Measurements from ENCODE around the gene FRMD6. TPM values are rescaled to one million over a fixed set of nuclear protein-coding genes. Genes with fewer than 3 reads are reported as not detected.

Gene FRMD6
- total and polyA plus RNA-seq, 2 experiments from 2014 or later: 5.4 to 18.7 TPM

DNA sequence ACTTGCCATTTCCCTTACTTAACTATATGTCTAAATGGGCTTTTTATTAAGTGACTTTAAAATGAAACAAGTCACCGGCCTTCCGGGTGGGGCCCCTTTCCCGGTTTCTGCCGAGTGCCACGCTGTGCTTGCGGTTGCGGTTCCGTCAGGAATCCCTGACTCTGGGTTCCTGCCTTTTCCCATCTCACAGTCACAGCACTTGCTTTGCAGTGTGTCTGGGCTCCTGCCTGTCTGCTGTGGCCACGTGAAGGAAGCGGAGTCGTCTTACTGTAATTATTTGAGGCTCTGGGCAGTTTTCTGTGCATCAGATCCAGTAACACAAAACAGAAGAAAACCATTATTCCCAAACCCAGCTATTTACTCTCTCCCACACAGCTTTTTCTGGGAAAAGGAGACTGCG, 44.0 kb upstream of the FRMD6 start (continued):
- TF ChIP-seq, protein P1, sequence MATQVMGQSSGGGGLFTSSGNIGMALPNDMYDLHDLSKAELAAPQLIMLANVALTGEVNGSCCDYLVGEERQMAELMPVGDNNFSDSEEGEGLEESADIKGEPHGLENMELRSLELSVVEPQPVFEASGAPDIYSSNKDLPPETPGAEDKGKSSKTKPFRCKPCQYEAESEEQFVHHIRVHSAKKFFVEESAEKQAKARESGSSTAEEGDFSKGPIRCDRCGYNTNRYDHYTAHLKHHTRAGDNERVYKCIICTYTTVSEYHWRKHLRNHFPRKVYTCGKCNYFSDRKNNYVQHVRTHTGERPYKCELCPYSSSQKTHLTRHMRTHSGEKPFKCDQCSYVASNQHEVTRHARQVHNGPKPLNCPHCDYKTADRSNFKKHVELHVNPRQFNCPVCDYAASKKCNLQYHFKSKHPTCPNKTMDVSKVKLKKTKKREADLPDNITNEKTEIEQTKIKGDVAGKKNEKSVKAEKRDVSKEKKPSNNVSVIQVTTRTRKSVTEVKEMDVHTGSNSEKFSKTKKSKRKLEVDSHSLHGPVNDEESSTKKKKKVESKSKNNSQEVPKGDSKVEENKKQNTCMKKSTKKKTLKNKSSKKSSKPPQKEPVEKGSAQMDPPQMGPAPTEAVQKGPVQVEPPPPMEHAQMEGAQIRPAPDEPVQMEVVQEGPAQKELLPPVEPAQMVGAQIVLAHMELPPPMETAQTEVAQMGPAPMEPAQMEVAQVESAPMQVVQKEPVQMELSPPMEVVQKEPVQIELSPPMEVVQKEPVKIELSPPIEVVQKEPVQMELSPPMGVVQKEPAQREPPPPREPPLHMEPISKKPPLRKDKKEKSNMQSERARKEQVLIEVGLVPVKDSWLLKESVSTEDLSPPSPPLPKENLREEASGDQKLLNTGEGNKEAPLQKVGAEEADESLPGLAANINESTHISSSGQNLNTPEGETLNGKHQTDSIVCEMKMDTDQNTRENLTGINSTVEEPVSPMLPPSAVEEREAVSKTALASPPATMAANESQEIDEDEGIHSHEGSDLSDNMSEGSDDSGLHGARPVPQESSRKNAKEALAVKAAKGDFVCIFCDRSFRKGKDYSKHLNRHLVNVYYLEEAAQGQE (IDR thresholded peaks at IDR 0.05; ENCODE audit: unreplicated experiment): no peak
- TF ChIP-seq EZH2 (IDR thresholded peaks at IDR 0.05; ENCODE audit: low read depth, unreplicated experiment): no peak
- no peak for TF ChIP-seq ZNF331 (CRISPR knock-in tag; IDR thresholded peaks at IDR 0.05; ENCODE audit: low read depth)
- TF ChIP-seq, protein P2, sequence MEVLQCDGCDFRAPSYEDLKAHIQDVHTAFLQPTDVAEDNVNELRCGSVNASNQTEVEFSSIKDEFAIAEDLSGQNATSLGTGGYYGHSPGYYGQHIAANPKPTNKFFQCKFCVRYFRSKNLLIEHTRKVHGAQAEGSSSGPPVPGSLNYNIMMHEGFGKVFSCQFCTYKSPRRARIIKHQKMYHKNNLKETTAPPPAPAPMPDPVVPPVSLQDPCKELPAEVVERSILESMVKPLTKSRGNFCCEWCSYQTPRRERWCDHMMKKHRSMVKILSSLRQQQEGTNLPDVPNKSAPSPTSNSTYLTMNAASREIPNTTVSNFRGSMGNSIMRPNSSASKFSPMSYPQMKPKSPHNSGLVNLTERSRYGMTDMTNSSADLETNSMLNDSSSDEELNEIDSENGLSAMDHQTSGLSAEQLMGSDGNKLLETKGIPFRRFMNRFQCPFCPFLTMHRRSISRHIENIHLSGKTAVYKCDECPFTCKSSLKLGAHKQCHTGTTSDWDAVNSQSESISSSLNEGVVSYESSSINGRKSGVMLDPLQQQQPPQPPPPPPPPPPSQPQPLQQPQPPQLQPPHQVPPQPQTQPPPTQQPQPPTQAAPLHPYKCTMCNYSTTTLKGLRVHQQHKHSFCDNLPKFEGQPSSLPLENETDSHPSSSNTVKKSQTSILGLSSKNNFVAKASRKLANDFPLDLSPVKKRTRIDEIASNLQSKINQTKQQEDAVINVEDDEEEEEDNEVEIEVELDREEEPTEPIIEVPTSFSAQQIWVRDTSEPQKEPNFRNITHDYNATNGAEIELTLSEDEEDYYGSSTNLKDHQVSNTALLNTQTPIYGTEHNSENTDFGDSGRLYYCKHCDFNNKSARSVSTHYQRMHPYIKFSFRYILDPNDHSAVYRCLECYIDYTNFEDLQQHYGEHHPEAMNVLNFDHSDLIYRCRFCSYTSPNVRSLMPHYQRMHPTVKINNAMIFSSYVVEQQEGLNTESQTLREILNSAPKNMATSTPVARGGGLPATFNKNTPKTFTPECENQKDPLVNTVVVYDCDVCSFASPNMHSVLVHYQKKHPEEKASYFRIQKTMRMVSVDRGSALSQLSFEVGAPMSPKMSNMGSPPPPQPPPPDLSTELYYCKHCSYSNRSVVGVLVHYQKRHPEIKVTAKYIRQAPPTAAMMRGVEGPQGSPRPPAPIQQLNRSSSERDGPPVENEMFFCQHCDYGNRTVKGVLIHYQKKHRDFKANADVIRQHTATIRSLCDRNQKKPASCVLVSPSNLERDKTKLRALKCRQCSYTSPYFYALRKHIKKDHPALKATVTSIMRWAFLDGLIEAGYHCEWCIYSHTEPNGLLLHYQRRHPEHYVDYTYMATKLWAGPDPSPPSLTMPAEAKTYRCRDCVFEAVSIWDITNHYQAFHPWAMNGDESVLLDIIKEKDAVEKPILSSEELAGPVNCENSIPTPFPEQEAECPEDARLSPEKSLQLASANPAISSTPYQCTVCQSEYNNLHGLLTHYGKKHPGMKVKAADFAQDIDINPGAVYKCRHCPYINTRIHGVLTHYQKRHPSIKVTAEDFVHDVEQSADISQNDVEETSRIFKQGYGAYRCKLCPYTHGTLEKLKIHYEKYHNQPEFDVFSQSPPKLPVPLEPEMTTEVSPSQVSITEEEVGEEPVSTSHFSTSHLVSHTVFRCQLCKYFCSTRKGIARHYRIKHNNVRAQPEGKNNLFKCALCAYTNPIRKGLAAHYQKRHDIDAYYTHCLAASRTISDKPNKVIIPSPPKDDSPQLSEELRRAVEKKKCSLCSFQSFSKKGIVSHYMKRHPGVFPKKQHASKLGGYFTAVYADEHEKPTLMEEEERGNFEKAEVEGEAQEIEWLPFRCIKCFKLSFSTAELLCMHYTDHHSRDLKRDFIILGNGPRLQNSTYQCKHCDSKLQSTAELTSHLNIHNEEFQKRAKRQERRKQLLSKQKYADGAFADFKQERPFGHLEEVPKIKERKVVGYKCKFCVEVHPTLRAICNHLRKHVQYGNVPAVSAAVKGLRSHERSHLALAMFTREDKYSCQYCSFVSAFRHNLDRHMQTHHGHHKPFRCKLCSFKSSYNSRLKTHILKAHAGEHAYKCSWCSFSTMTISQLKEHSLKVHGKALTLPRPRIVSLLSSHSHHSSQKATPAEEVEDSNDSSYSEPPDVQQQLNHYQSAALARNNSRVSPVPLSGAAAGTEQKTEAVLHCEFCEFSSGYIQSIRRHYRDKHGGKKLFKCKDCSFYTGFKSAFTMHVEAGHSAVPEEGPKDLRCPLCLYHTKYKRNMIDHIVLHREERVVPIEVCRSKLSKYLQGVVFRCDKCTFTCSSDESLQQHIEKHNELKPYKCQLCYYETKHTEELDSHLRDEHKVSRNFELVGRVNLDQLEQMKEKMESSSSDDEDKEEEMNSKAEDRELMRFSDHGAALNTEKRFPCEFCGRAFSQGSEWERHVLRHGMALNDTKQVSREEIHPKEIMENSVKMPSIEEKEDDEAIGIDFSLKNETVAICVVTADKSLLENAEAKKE (CRISPR knock-in tag; IDR thresholded peaks at IDR 0.05): no peak
- TF ChIP-seq EZH2phosphoT487 (IDR thresholded peaks at IDR 0.05; ENCODE audit: unreplicated experiment): no peak
- no peak for TF ChIP-seq JUNB (IDR thresholded peaks at IDR 0.05; ENCODE audit: unreplicated experiment)
